Measurements from ENCODE around the gene ZNF311. TPM values are rescaled to one million over a fixed set of nuclear protein-coding genes. Genes with fewer than 3 reads are reported as not detected.
A peak's percentile ranks its signal among the peaks of the same experiment; 100 is the strongest.

Gene ZNF311
- total RNA-seq, 1 donor from 2014 or later, result 1.3 TPM

GRCh38 chr6:29025927-29026585 is 20.9 kb upstream of the ZNF311 start:
- Mint-ChIP-seq H3K4me3 (no peak overlapping the region), H3K27ac (ENCODE audit: unreplicated experiment) (no peak overlapping the region), H3K27me3 (ENCODE audit: low read depth) (peaks cover 59% of the 10 kb centered on the region), H3K36me3 (ENCODE audit: low read depth) (no peaks in the 10 kb centered on the region), H3K4me1 (no peaks in the 10 kb centered on the region), H3K9me3 (no peaks in the 10 kb centered on the region)
- DNase-seq (ENCODE audit: low read depth, low spot score), result no peak
- TF ChIP-seq, protein P1, sequence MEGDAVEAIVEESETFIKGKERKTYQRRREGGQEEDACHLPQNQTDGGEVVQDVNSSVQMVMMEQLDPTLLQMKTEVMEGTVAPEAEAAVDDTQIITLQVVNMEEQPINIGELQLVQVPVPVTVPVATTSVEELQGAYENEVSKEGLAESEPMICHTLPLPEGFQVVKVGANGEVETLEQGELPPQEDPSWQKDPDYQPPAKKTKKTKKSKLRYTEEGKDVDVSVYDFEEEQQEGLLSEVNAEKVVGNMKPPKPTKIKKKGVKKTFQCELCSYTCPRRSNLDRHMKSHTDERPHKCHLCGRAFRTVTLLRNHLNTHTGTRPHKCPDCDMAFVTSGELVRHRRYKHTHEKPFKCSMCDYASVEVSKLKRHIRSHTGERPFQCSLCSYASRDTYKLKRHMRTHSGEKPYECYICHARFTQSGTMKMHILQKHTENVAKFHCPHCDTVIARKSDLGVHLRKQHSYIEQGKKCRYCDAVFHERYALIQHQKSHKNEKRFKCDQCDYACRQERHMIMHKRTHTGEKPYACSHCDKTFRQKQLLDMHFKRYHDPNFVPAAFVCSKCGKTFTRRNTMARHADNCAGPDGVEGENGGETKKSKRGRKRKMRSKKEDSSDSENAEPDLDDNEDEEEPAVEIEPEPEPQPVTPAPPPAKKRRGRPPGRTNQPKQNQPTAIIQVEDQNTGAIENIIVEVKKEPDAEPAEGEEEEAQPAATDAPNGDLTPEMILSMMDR (conservative IDR thresholded peaks at IDR 0.05), result no peak

GRCh38 chr6:29021434-29021833 is 16.3 kb upstream of the ZNF311 start:
- TF ChIP-seq, protein P1 (conservative IDR thresholded peaks at IDR 0.05), result no peak
- no peak overlapping the region for H3K27ac Mint-ChIP-seq (ENCODE audit: unreplicated experiment)
- peaks cover 62% of the 10 kb centered on the region for H3K27me3 Mint-ChIP-seq (ENCODE audit: low read depth)
- H3K36me3 Mint-ChIP-seq (ENCODE audit: low read depth), result no peaks in the 10 kb centered on the region
- H3K4me3 Mint-ChIP-seq, result no peak overlapping the region
- H3K4me1 Mint-ChIP-seq, result peaks cover 8% of the 10 kb centered on the region
- H3K9me3 Mint-ChIP-seq, result no peaks in the 10 kb centered on the region
- DNase-seq (ENCODE audit: low read depth, low spot score), result no peak

- TF ChIP-seq, protein P1 (conservative IDR thresholded peaks at IDR 0.05), result no peak
- DNase-seq (ENCODE audit: low read depth, low spot score), result no peak
- no peak overlapping the region for H3K27ac Mint-ChIP-seq (ENCODE audit: unreplicated experiment)
- H3K36me3 Mint-ChIP-seq (ENCODE audit: low read depth), result no peaks in the 10 kb centered on the region
- peaks cover 12% of the 10 kb centered on the region for H3K4me1 Mint-ChIP-seq
- H3K4me3 Mint-ChIP-seq, result no peak overlapping the region
- peaks cover 48% of the 10 kb centered on the region for H3K27me3 Mint-ChIP-seq (ENCODE audit: low read depth)
- H3K9me3 Mint-ChIP-seq, result no peaks in the 10 kb centered on the region
These were observed 14.5 kb upstream of the ZNF311 start for GRCh38 chr6:29019629-29020028.

DNA sequence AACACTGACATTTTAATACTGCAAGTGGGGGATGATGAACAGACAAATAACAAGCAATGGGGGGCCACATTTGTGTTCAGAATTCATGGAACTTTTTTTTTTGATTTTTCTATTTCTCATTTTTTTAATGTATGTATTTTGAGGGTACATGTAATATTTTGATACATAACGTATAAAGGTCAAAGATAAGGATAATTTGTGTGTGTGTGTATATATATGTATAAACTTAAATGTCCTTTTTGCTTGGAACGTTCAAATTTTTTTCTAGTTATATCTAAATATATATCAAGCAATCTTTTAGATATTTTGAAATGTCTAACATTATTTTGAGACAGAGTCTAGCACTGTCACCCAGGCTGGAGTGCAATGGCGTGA is 12.3 kb upstream of the ZNF311 start:
- Mint-ChIP-seq H3K36me3 (ENCODE audit: low read depth) (no peaks in the 10 kb centered on the region), H3K27ac (ENCODE audit: unreplicated experiment) (no peak overlapping the region), H3K9me3 (no peaks in the 10 kb centered on the region), H3K4me3 (peak overlapping the region; percentile 90), H3K27me3 (ENCODE audit: low read depth) (peaks cover 44% of the 10 kb centered on the region), H3K4me1 (peaks cover 12% of the 10 kb centered on the region)
- TF ChIP-seq, protein P1 (conservative IDR thresholded peaks at IDR 0.05), result no peak
- no peak for DNase-seq (ENCODE audit: low read depth, low spot score)

- Mint-ChIP-seq H3K4me3 (peak overlapping the region; percentile 90), H3K27ac (ENCODE audit: unreplicated experiment) (no peak overlapping the region)
These were observed 11.7 kb upstream of the ZNF311 start for GRCh38 chr6:29016559-29017427.

More at GRCh38 chr6:29016559-29017427, 11.7 kb upstream of the ZNF311 start:
- H3K4me1 Mint-ChIP-seq, result peaks cover 12% of the 10 kb centered on the region
- no peaks in the 10 kb centered on the region for H3K9me3 Mint-ChIP-seq
- H3K27me3 Mint-ChIP-seq (ENCODE audit: low read depth), result peaks cover 41% of the 10 kb centered on the region
- TF ChIP-seq, protein P1 (conservative IDR thresholded peaks at IDR 0.05), result peak; percentile 86
- H3K36me3 Mint-ChIP-seq (ENCODE audit: low read depth), result no peaks in the 10 kb centered on the region
- peak; percentile 85 for DNase-seq (ENCODE audit: low read depth, low spot score)
